ENCODE measurements around the gene KDM4B.

Gene KDM4B

DNA sequence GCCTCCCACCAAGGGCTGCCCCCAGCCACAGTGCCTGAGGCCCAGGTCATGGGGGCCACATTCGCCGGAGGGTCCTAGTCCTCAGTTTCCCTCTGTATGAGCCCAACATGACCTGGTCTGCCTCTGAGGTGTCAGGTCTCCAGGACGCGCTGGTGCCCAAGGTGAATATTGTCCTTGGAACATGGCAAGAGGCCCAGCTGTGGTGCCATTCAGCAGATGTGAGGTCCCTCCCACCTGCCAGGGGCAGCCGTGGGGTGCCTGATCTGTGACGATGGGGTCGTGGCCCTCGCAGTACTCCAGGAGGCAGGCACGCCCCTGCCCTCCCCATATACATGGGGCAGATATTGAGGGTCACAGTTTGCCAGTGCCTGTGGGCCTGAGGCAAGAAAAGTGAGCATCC, 151.9 kb downstream of the KDM4B start:
- Histone ChIP-seq H3K36me3 (ENCODE audit: insufficient read depth, low read length) (peaks cover 51% of the 10 kb centered on the region), H3K27me3 (ENCODE audit: insufficient read depth, low read length, poor library complexity) (no peaks in the 10 kb centered on the region), H3K9me3 (ENCODE audit: insufficient read depth, low read length, severe bottlenecking) (peaks cover 4% of the 10 kb centered on the region), H3K4me3 (ENCODE audit: low read depth in 1 of 2, low read length in 2 of 2) (no peak overlapping the region), H2AFZ (ENCODE audit: low read depth, low read length) (no peak overlapping the region), H3K4me1 (ENCODE audit: insufficient read depth, low read length) (no peaks in the 10 kb centered on the region), H3K4me2 (ENCODE audit: insufficient read depth, low read length) (no peak overlapping the region), H3K9ac (ENCODE audit: low read depth, low read length) (no peak overlapping the region), H3K79me2 (ENCODE audit: insufficient read depth, low read length) (no peaks in the 10 kb centered on the region), H3K27ac (ENCODE audit: low read length) (no peak overlapping the region), H4K20me1 (ENCODE audit: insufficient read depth, low read length) (peaks cover 10% of the 10 kb centered on the region)
- no peak for ATAC-seq (ENCODE audit: insufficient read depth, low read depth)
- TF ChIP-seq EZH2 (IDR thresholded peaks at IDR 0.05; ENCODE audit: borderline replicate concordance, low read depth, low read length, severe bottlenecking) = no peak
- TF ChIP-seq, protein P1, sequence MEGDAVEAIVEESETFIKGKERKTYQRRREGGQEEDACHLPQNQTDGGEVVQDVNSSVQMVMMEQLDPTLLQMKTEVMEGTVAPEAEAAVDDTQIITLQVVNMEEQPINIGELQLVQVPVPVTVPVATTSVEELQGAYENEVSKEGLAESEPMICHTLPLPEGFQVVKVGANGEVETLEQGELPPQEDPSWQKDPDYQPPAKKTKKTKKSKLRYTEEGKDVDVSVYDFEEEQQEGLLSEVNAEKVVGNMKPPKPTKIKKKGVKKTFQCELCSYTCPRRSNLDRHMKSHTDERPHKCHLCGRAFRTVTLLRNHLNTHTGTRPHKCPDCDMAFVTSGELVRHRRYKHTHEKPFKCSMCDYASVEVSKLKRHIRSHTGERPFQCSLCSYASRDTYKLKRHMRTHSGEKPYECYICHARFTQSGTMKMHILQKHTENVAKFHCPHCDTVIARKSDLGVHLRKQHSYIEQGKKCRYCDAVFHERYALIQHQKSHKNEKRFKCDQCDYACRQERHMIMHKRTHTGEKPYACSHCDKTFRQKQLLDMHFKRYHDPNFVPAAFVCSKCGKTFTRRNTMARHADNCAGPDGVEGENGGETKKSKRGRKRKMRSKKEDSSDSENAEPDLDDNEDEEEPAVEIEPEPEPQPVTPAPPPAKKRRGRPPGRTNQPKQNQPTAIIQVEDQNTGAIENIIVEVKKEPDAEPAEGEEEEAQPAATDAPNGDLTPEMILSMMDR (IDR thresholded peaks at IDR 0.05; ENCODE audit: borderline replicate concordance, extremely low read depth, low read length, poor library complexity, severe bottlenecking) = no peak
- DNase-seq = no peak

DNA sequence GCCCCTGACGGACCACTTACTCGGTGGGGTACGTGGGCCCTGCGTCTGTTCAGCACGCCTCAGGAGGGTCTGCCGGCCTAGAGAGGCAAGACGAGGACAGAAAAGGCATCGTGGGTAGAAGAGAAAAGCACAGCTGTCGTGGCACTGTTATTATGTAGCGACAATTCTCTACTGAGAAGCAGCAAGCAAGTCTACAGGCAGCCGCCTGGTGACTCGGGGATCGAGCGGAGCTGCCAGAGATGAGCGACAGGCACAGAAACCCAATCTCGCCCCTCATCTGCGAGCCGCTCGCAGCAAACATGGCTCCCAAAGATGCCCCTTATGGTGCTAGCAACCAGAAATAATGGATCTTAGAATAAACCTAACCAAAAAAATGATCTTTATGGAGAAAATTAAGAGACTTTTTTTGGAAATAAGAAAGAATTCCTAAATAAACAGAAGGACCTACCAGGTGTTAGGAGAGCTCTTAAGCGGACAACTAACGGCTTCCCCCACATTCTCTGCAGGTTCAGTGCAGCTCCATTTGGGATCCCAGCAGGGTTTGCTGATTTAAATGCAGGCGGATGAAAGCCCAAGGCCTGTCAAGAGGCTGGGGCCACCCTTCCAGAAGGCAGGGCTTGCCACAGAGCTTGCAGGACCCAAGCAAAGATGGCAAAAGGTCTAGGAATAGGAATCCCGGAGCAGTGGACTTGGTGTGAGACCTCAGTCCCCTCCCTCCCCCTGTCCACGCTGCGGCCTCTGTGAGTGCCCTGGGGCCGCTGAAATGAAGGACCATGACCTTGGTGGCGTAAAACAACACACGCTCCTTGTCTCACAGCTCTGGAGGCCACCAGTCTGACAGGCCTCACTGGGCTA, 152.6 kb downstream of the KDM4B start:
- Histone ChIP-seq H3K9ac (ENCODE audit: low read depth, low read length) (no peak overlapping the region), H3K4me3 (ENCODE audit: low read depth in 1 of 2, low read length in 2 of 2) (no peak overlapping the region), H3K36me3 (ENCODE audit: insufficient read depth, low read length) (peaks cover 46% of the 10 kb centered on the region), H3K27ac (ENCODE audit: low read length) (no peak overlapping the region), H3K9me3 (ENCODE audit: insufficient read depth, low read length, severe bottlenecking) (peaks cover under 1% of the 10 kb centered on the region), H3K79me2 (ENCODE audit: insufficient read depth, low read length) (no peaks in the 10 kb centered on the region), H3K4me2 (ENCODE audit: insufficient read depth, low read length) (no peak overlapping the region), H3K27me3 (ENCODE audit: insufficient read depth, low read length, poor library complexity) (no peaks in the 10 kb centered on the region), H4K20me1 (ENCODE audit: insufficient read depth, low read length) (peaks cover 11% of the 10 kb centered on the region), H3K4me1 (ENCODE audit: insufficient read depth, low read length) (no peaks in the 10 kb centered on the region), H2AFZ (ENCODE audit: low read depth, low read length) (no peak overlapping the region)
- DNase-seq (no peak), ATAC-seq (ENCODE audit: insufficient read depth, low read depth) (no peak)
- TF ChIP-seq, protein P1 (IDR thresholded peaks at IDR 0.05; ENCODE audit: borderline replicate concordance, extremely low read depth, low read length, poor library complexity, severe bottlenecking) = no peak
- no peak for TF ChIP-seq EZH2 (IDR thresholded peaks at IDR 0.05; ENCODE audit: borderline replicate concordance, low read depth, low read length, severe bottlenecking)

DNA sequence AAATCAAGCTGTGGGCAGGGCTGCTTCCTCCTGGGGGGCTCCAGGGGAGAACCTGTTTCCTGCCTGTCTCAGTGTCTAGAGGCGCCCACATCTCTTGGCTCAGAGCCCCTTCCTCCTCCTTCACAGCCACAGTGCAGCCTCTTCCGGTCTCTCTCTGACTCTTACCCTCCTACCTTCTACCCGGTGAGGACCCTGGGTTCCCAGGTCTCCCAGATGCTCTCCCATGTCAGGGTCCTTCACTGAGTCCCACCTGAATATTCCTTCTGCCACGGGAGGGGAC, 153.1 kb downstream of the KDM4B start:
- ATAC-seq (ENCODE audit: insufficient read depth, low read depth) (no peak), DNase-seq (no peak)
- H3K79me2 ChIP-seq (ENCODE audit: insufficient read depth, low read length) = no peaks in the 10 kb centered on the region
- no peaks in the 10 kb centered on the region for H3K9me3 ChIP-seq (ENCODE audit: insufficient read depth, low read length, severe bottlenecking)
- H3K27me3 ChIP-seq (ENCODE audit: insufficient read depth, low read length, poor library complexity) = no peaks in the 10 kb centered on the region
- H2AFZ ChIP-seq (ENCODE audit: low read depth, low read length) = no peak overlapping the region
- no peak overlapping the region for H3K9ac ChIP-seq (ENCODE audit: low read depth, low read length)
- H3K4me1 ChIP-seq (ENCODE audit: insufficient read depth, low read length) = no peaks in the 10 kb centered on the region
- H4K20me1 ChIP-seq (ENCODE audit: insufficient read depth, low read length) = peaks cover 15% of the 10 kb centered on the region
- no peak overlapping the region for H3K27ac ChIP-seq (ENCODE audit: low read length)
- peaks cover 42% of the 10 kb centered on the region for H3K36me3 ChIP-seq (ENCODE audit: insufficient read depth, low read length)
- H3K4me3 ChIP-seq (ENCODE audit: low read depth in 1 of 2, low read length in 2 of 2) = no peak overlapping the region
- no peak for TF ChIP-seq EZH2 (IDR thresholded peaks at IDR 0.05; ENCODE audit: borderline replicate concordance, low read depth, low read length, severe bottlenecking)
- TF ChIP-seq, protein P1 (IDR thresholded peaks at IDR 0.05; ENCODE audit: borderline replicate concordance, extremely low read depth, low read length, poor library complexity, severe bottlenecking) = no peak
- H3K4me2 ChIP-seq (ENCODE audit: insufficient read depth, low read length) = no peak overlapping the region

All from DND-41 (cell line).